Osteoblast (primary cell): ENCODE measurements around the gene DOK7. TPM values are rescaled to one million over a fixed set of nuclear protein-coding genes. Genes with fewer than 3 reads are reported as not detected.

Experiments used
- DNase-seq: peaks from one replicate; pipeline ENCODE4 v3.0.0; 2011; ENCODE audit warnings: low spot score, mixed read lengths; ENCODE audit not compliant: insufficient read length; ENCODE audit errors: missing footprints
- H2AFZ ChIP-seq: 2 replicates; pipeline ENCODE4 v1.6.0; 2011; ENCODE audit warnings: mild to moderate bottlenecking, low read length
- H3K27ac ChIP-seq: 2 replicates; pipeline ENCODE4 v1.5.1; 2011; ENCODE audit warnings: mild to moderate bottlenecking, low read depth, low read length, moderate library complexity
- H3K27me3 ChIP-seq: 2 replicates; pipeline ENCODE4 v1.6.0; 2012; ENCODE audit warnings: mild to moderate bottlenecking, control low read depth, inconsistent platforms, low read length, moderate library complexity; ENCODE audit not compliant: insufficient read depth
- H3K36me3 ChIP-seq: 2 replicates; pipeline ENCODE4 v1.5.1; 2011; ENCODE audit warnings: mild to moderate bottlenecking, low read length, control low read depth, moderate library complexity; ENCODE audit not compliant: insufficient read depth
- H3K4me1 ChIP-seq: 2 replicates; pipeline ENCODE4 v1.5.1; 2011; ENCODE audit warnings: mild to moderate bottlenecking, low read length, control low read depth, moderate library complexity; ENCODE audit not compliant: insufficient read depth
- H3K4me2 ChIP-seq: 2 replicates; pipeline ENCODE4 v1.6.0; 2011; ENCODE audit warnings: mild to moderate bottlenecking, low read length; ENCODE audit not compliant: insufficient read depth
- H3K4me3 ChIP-seq: fragments of 200-600 bp; sonication (generic); 3 replicates; pipeline ENCODE4 v1.5.1; 2012; ENCODE audit warnings: mild to moderate bottlenecking, low read length, inconsistent platforms; ENCODE audit not compliant: insufficient read depth
- H3K79me2 ChIP-seq: 2 replicates; pipeline ENCODE4 v1.6.0; 2012; ENCODE audit warnings: mild to moderate bottlenecking, low read length, control low read depth, inconsistent platforms; ENCODE audit not compliant: insufficient read depth
- H3K9me3 ChIP-seq: 2 replicates; pipeline ENCODE4 v1.5.1; 2011; ENCODE audit warnings: low read depth, low read length, control low read depth
- H4K20me1 ChIP-seq: 2 replicates; pipeline ENCODE4 v1.6.0; 2012; ENCODE audit warnings: mild to moderate bottlenecking, low read length, control low read depth; ENCODE audit not compliant: insufficient read depth
- total RNA-seq: library from RNA; depleted of rRNA; stranded (reverse); fragments of >200 nt; gene quantifications from 2 replicates; pipeline ENCODE4 v1.2.3, GENCODE V29; 2012
- TF ChIP-seq, protein P1 (sequence below): IDR thresholded peaks from 2 replicates; pipeline ENCODE4 v1.5.1; 2011; ENCODE audit warnings: mild to moderate bottlenecking, low read depth, low read length, moderate library complexity; ENCODE audit errors: extremely low read depth

DOK7 gene
- total RNA-seq, 1 donor: not detected

GRCh38 chr4:3442959-3443749, 20.0 kb upstream of the DOK7 start:
- DNase-seq: peak; percentile 99
- no peaks in the 10 kb centered on the region for H3K36me3 ChIP-seq
- no peak overlapping the region for H3K4me2 ChIP-seq
- no peaks in the 10 kb centered on the region for H3K9me3 ChIP-seq
- no peak overlapping the region for H3K4me3 ChIP-seq
- no peak overlapping the region for H2AFZ ChIP-seq
- H4K20me1 ChIP-seq: no peaks in the 10 kb centered on the region
- TF ChIP-seq, protein P1, sequence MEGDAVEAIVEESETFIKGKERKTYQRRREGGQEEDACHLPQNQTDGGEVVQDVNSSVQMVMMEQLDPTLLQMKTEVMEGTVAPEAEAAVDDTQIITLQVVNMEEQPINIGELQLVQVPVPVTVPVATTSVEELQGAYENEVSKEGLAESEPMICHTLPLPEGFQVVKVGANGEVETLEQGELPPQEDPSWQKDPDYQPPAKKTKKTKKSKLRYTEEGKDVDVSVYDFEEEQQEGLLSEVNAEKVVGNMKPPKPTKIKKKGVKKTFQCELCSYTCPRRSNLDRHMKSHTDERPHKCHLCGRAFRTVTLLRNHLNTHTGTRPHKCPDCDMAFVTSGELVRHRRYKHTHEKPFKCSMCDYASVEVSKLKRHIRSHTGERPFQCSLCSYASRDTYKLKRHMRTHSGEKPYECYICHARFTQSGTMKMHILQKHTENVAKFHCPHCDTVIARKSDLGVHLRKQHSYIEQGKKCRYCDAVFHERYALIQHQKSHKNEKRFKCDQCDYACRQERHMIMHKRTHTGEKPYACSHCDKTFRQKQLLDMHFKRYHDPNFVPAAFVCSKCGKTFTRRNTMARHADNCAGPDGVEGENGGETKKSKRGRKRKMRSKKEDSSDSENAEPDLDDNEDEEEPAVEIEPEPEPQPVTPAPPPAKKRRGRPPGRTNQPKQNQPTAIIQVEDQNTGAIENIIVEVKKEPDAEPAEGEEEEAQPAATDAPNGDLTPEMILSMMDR: peak; percentile 84
- no peaks in the 10 kb centered on the region for H3K27me3 ChIP-seq
- no peaks in the 10 kb centered on the region for H3K4me1 ChIP-seq
- no peaks in the 10 kb centered on the region for H3K79me2 ChIP-seq
- no peak overlapping the region for H3K27ac ChIP-seq

- Histone ChIP-seq H2AFZ (no peak overlapping the region), H3K4me1 (no peaks in the 10 kb centered on the region), H4K20me1 (no peaks in the 10 kb centered on the region), H3K79me2 (no peaks in the 10 kb centered on the region), H3K27ac (no peak overlapping the region), H3K9me3 (no peaks in the 10 kb centered on the region), H3K4me2 (no peak overlapping the region), H3K4me3 (no peak overlapping the region), H3K27me3 (no peaks in the 10 kb centered on the region), H3K36me3 (no peaks in the 10 kb centered on the region)
- TF ChIP-seq, protein P1: peak; percentile 29
- DNase-seq: peak; percentile 90
Observed at GRCh38 chr4:3443750-3444309, 19.3 kb upstream of the DOK7 start.

GRCh38 chr4:3444351-3445110, 18.6 kb upstream of the DOK7 start:
- DNase-seq: peak; percentile 87
- no peak overlapping the region for H2AFZ ChIP-seq

More at GRCh38 chr4:3444351-3445110, 18.6 kb upstream of the DOK7 start:
- Histone ChIP-seq H3K4me3 (no peak overlapping the region), H3K27ac (no peak overlapping the region), H3K9me3 (no peaks in the 10 kb centered on the region), H3K79me2 (no peaks in the 10 kb centered on the region), H3K36me3 (no peaks in the 10 kb centered on the region), H4K20me1 (no peaks in the 10 kb centered on the region), H3K27me3 (no peaks in the 10 kb centered on the region), H3K4me2 (no peak overlapping the region), H3K4me1 (no peaks in the 10 kb centered on the region)
- TF ChIP-seq, protein P1: no peak
